HCT116 (cell line): ENCODE measurements around the gene CHRNE. TPM values are rescaled to one million over a fixed set of nuclear protein-coding genes. Genes with fewer than 3 reads are reported as not detected.

Experiments used
- ATAC-seq: fragments of 200-7000 bp; cut with Tn5 transposase; 2 replicates; pipeline ENCODE4 v1.9.1; 2020; ENCODE audit warnings: mild to moderate bottlenecking, moderate library complexity
- BruUV-seq: library from RNA; stranded (reverse); fragments of 400-500 nt; replicated peaks from 2 replicates; lab custom pipeline; 2021; lab: Mats Ljungman, UMichigan
- CTCF ChIA-PET: fragments of 300-600 bp; sonication (Branson Sonifier 250); formaldehyde crosslinking; loops from one replicate; lab custom pipeline; 2021; ENCODE audit warnings: antibody characterized with exemption; lab: Charles Lee
- POLR2A ChIA-PET: fragments of 300-600, 350-600 bp; sonication (Branson Sonifier 250); formaldehyde crosslinking; loops from one replicate; lab custom pipeline; 2021; ENCODE audit warnings: antibody characterized with exemption; lab: Charles Lee
- RAD21 ChIA-PET, 2 experiments: fragments of 300-600 bp; sonication (Branson Sonifier 250); formaldehyde crosslinking; loops; one replicate each; lab custom pipeline; 2023; ENCODE audit warnings: low total read pairs in 2 of 2; ENCODE audit not compliant: uncharacterized antibody in 2 of 2, unreplicated experiment in 2 of 2, low non-redundant PET in 1 of 2; lab: Charles Lee
- DNase-seq: peaks from one replicate; pipeline ENCODE4 v3.0.0-alpha.2; 2010; ENCODE audit warnings: low read depth, low spot score
- H2AFZ ChIP-seq: fragments of 200-600 bp; shearing (Covaris generic), sonication (generic); 2 replicates; pipeline ENCODE4 v1.6.1; 2017; ENCODE audit warnings: low read depth, mixed run types, mixed read lengths, antibody characterized with exemption, low read length; ENCODE audit not compliant: poor library complexity, severe bottlenecking
- H3K27ac ChIP-seq: 2 replicates; pipeline ENCODE4 v1.5.1; 2012; ENCODE audit warnings: low read depth, low read length
- H3K27me3 ChIP-seq: fragments of 200-600 bp; sonication (generic); 2 replicates; pipeline ENCODE4 v1.6.1; 2016; ENCODE audit warnings: mixed run types, low read length, mixed read lengths; ENCODE audit not compliant: insufficient read depth
- H3K36me3 ChIP-seq, 2 experiments: fragments of 200-500 bp in 1 of 2; fragments of 200-600 bp in 1 of 2; sonication (Bioruptor generic) in 1 of 2; sonication (generic) in 1 of 2; 2 replicates each; pipeline versions ENCODE4 v1.5.1 to v1.6.1; 2014 to 2016; ENCODE audit warnings: low read length in 2 of 2, inconsistent platforms in 1 of 2, mixed read lengths in 1 of 2, mixed run types in 1 of 2; ENCODE audit not compliant: insufficient read depth in 2 of 2, control insufficient read depth in 1 of 2
- H3K4me1 ChIP-seq, 2 experiments: fragments of 200-600 bp in 1 of 2; sonication (generic) in 1 of 2; 2 replicates each; pipeline versions ENCODE4 v1.5.1 to v1.6.1; 2012 to 2017; ENCODE audit warnings: low read length in 2 of 2, inconsistent platforms in 1 of 2, mild to moderate bottlenecking in 1 of 2, mixed read lengths in 1 of 2, mixed run types in 1 of 2, moderate library complexity in 1 of 2; ENCODE audit not compliant: insufficient read depth in 2 of 2, control insufficient read depth in 1 of 2
- H3K4me2 ChIP-seq: fragments of 200-600 bp; sonication (generic); 2 replicates; pipeline ENCODE4 v1.6.1; 2017; ENCODE audit warnings: mixed run types, low read length, mixed read lengths
- H3K4me3 ChIP-seq, 2 experiments: fragments of 200-600 bp in 1 of 2; sonication (generic) in 1 of 2; replicated peaks in 1 of 2; 2 replicates each; pipeline ENCODE4 v1.5.1; 2011 to 2016; ENCODE audit warnings: low read length in 2 of 2, control low read depth in 1 of 2, low read depth in 1 of 2, mild to moderate bottlenecking in 1 of 2, mixed read lengths in 1 of 2, mixed run types in 1 of 2
- H3K79me2 ChIP-seq: fragments of 200-600 bp; sonication (generic); 2 replicates; pipeline ENCODE4 v1.6.1; 2017; ENCODE audit warnings: mild to moderate bottlenecking, mixed run types, low read length, moderate library complexity, mixed read lengths; ENCODE audit not compliant: insufficient read depth
- H3K9ac ChIP-seq: fragments of 200-600 bp; sonication (generic); 2 replicates; pipeline ENCODE4 v1.6.1; 2016; ENCODE audit warnings: low read length, mixed read lengths
- H3K9me2 ChIP-seq: fragments of 200-600 bp; sonication (generic), shearing (Covaris generic); 2 replicates; pipeline ENCODE4 v1.6.1; 2017; ENCODE audit warnings: mixed run types, mild to moderate bottlenecking, moderate library complexity; ENCODE audit not compliant: insufficient read depth
- H3K9me3 ChIP-seq, 2 experiments: fragments of 200-500 bp in 1 of 2; fragments of 200-600 bp in 1 of 2; sonication (Bioruptor generic) in 1 of 2; sonication (generic) in 1 of 2; 2 replicates each; pipeline ENCODE4 v1.6.1; 2014 to 2017; ENCODE audit warnings: low read length in 2 of 2, mixed read lengths in 2 of 2, inconsistent platforms in 1 of 2, low read depth in 1 of 2, mild to moderate bottlenecking in 1 of 2, mixed run types in 1 of 2, moderate library complexity in 1 of 2; ENCODE audit not compliant: control insufficient read depth in 1 of 2, insufficient read depth in 1 of 2
- H4K20me1 ChIP-seq: fragments of 200-600 bp; sonication (generic), shearing (Covaris generic); 2 replicates; pipeline ENCODE4 v1.6.1; 2017; ENCODE audit warnings: mixed run types, mild to moderate bottlenecking, moderate library complexity; ENCODE audit not compliant: insufficient read depth
- ATF3 ChIP-seq: IDR thresholded peaks from 2 replicates; pipeline ENCODE4 v1.6.1; 2012
- CBX3 ChIP-seq: IDR thresholded peaks from 2 replicates; pipeline ENCODE4 v1.6.1; 2012; ENCODE audit warnings: low read depth
- MAX ChIP-seq: IDR thresholded peaks from 2 replicates; pipeline ENCODE4 v1.6.1; 2012
- POLR2AphosphoS5 ChIP-seq: IDR thresholded peaks from 2 replicates; pipeline ENCODE4 v1.6.1; 2011; ENCODE audit warnings: mild to moderate bottlenecking, low read depth, low read length, moderate library complexity
- REST ChIP-seq: IDR thresholded peaks from 2 replicates; pipeline ENCODE4 v1.6.1; 2012; ENCODE audit warnings: low read depth
- SRF ChIP-seq: IDR thresholded peaks from 2 replicates; pipeline ENCODE4 v1.6.1; 2012; ENCODE audit warnings: low read depth
- intact Hi-C: fragments of 100-400 bp; cut with micrococcal nuclease; formaldehyde crosslinking; loops from 2 replicates; pipeline ENCODE4 v1.10.0; 2022
- total RNA-seq: library from RNA; stranded (reverse); gene quantifications from one replicate; pipeline ENCODE4 v1.2.1, GENCODE V29; 2021; ENCODE audit not compliant: unreplicated experiment

The CHRNE gene
- total RNA-seq, 1 experiment from 2014 or later, result 0.30 TPM

- BruUV-seq, result no TSS peak
- peaks cover 17 to 42% of the 10 kb centered on the region in 2 experiments for H3K4me1 ChIP-seq
- CTCF ChIA-PET, result no interaction called here
Observed at GRCh38 chr17:4856937-4857314, 46.0 kb downstream of the CHRNE start.

GRCh38 chr17:4856271-4856936, 46.5 kb downstream of the CHRNE start:
- no peak for TF ChIP-seq SRF
- TF ChIP-seq POLR2AphosphoS5, result no peak
- no peak for TF ChIP-seq MAX
- TF ChIP-seq ATF3, result no peak
- TF ChIP-seq REST, result no peak
- no peak for ATAC-seq
- POLR2A ChIA-PET, result no interaction called here
- intact Hi-C loops, result no loop called here
- Histone ChIP-seq H2AFZ (no peak overlapping the region), H3K27me3 (no peaks in the 10 kb centered on the region), H3K27ac (no peak overlapping the region), H3K79me2 (peaks cover 61% of the 10 kb centered on the region), H3K36me3 (no peaks in the 10 kb centered on the region), H3K4me1 (peaks cover 17 to 47% of the 10 kb centered on the region in 2 experiments), H3K9ac (no peak overlapping the region), H3K9me3 (no peaks in the 10 kb centered on the region), H3K4me3 (no peak overlapping the region), H3K9me2 (no peaks in the 10 kb centered on the region), H4K20me1 (no peaks in the 10 kb centered on the region), H3K4me2 (no peak overlapping the region)
- BruUV-seq, result no TSS peak
- CTCF ChIA-PET, result no interaction called here
- no peak for DNase-seq
- RAD21 ChIA-PET, result no interaction called here

More at GRCh38 chr17:4856937-4857314, 46.0 kb downstream of the CHRNE start:
- H3K9me2 ChIP-seq, result no peaks in the 10 kb centered on the region
- intact Hi-C loops, result no loop called here
- ATAC-seq (peak; percentile 40; the same call in 1 of the 2 replicates), DNase-seq (no peak)
- peaks cover 61% of the 10 kb centered on the region for H3K79me2 ChIP-seq
- no peak for TF ChIP-seq CBX3
- RAD21 ChIA-PET, result no interaction called here
- H3K9ac ChIP-seq, result no peak overlapping the region
- POLR2A ChIA-PET, result interaction anchor here (0.6 to 1.2 kb wide), 2 partner anchors 19 to 227 kb away, joined by 3 to 4 read pairs; no protein-coding TSS in a partner anchor
- H3K27ac ChIP-seq, result no peak overlapping the region
- H3K27me3 ChIP-seq, result no peaks in the 10 kb centered on the region
- no peaks in the 10 kb centered on the region for H3K36me3 ChIP-seq
- no peak overlapping the region for H3K4me2 ChIP-seq
- no peaks in the 10 kb centered on the region for H4K20me1 ChIP-seq
- no peaks in the 10 kb centered on the region for H3K9me3 ChIP-seq
- H3K4me3 ChIP-seq, result no peak overlapping the region
- H2AFZ ChIP-seq, result no peak overlapping the region
